A673 (cell line): ENCODE measurements around the gene DVL3. TPM values are rescaled to one million over a fixed set of nuclear protein-coding genes. Genes with fewer than 3 reads are reported as not detected.

Source experiments
- BruUV-seq: library from RNA; stranded (reverse); fragments of 400-500 nt; replicated peaks from 2 replicates; lab custom pipeline; 2021; lab: Mats Ljungman, UMichigan
- CTCF ChIA-PET: fragments of 300-600 bp; sonication (Branson Sonifier 250); formaldehyde crosslinking; loops from one replicate; lab custom pipeline; 2022; ENCODE audit warnings: antibody characterized with exemption; lab: Charles Lee
- POLR2A ChIA-PET: fragments of 300-600 bp; sonication (Branson Sonifier 250); formaldehyde crosslinking; loops from one replicate; lab custom pipeline; 2022; ENCODE audit warnings: antibody characterized with exemption; ENCODE audit not compliant: low non-redundant PET; lab: Charles Lee
- DNase-seq: peaks from one replicate; pipeline ENCODE4 v3.0.0-alpha.2; 2015; ENCODE audit warnings: low spot score
- H3K27ac ChIP-seq: fragments of 200-600 bp; sonication (generic); 2 replicates; pipeline ENCODE4 v1.5.1; 2016; ENCODE audit warnings: mixed run types, low read depth, mild to moderate bottlenecking, mixed read lengths, antibody characterized with exemption, low read length; ENCODE audit not compliant: poor library complexity, severe bottlenecking
- H3K27me3 ChIP-seq: fragments of 200-600 bp; sonication (generic); replicated peaks from 2 replicates; pipeline ENCODE4 v1.6.1; 2017; ENCODE audit warnings: mixed run types, low read depth, mild to moderate bottlenecking, mixed read lengths, antibody characterized with exemption, low read length; ENCODE audit not compliant: insufficient read depth, poor library complexity
- H3K36me3 ChIP-seq: fragments of 200-600 bp; sonication (generic); 2 replicates; pipeline ENCODE4 v1.6.1; 2016; ENCODE audit warnings: mixed run types, mild to moderate bottlenecking, mixed read lengths, antibody characterized with exemption, low read length; ENCODE audit not compliant: insufficient read depth, poor library complexity, severe bottlenecking
- H3K4me1 ChIP-seq: fragments of 200-600 bp; sonication (generic); 2 replicates; pipeline ENCODE4 v1.6.1; 2017; ENCODE audit warnings: mixed run types, mild to moderate bottlenecking, mixed read lengths, antibody characterized with exemption, low read length; ENCODE audit not compliant: insufficient read depth, poor library complexity, severe bottlenecking
- H3K4me3 ChIP-seq: fragments of 200-600 bp; sonication (generic); 2 replicates; pipeline ENCODE4 v1.5.1; 2016; ENCODE audit warnings: low read depth, mixed run types, mild to moderate bottlenecking, mixed read lengths, low read length; ENCODE audit not compliant: poor library complexity, severe bottlenecking
- H3K9me3 ChIP-seq: fragments of 200-600 bp; sonication (generic); 2 replicates; pipeline ENCODE4 v1.6.1; 2016; ENCODE audit warnings: mixed run types, low read depth, mild to moderate bottlenecking, mixed read lengths, antibody characterized with exemption, low read length; ENCODE audit not compliant: poor library complexity, severe bottlenecking
- CTCF ChIP-seq: fragments of 300-800, 200-600 bp; sonication (generic); conservative IDR thresholded peaks from 2 replicates; pipeline ENCODE4 v1.5.1; 2017; ENCODE audit warnings: low read depth, mild to moderate bottlenecking, antibody characterized with exemption, low read length, moderate library complexity, mixed read lengths
- EZH2 ChIP-seq: fragments of 200-600 bp; sonication (generic); IDR thresholded peaks from 2 replicates; pipeline ENCODE4 v1.6.1; 2017; ENCODE audit warnings: borderline replicate concordance, low read depth, mild to moderate bottlenecking, mixed read lengths, antibody characterized with exemption, low read length; ENCODE audit not compliant: poor library complexity, severe bottlenecking
- intact Hi-C: fragments of 100-400 bp; cut with micrococcal nuclease; formaldehyde crosslinking; loops from one replicate; pipeline ENCODE4 v1.10.0; 2022; ENCODE audit not compliant: unreplicated experiment
- total RNA-seq: library from RNA; stranded (reverse); gene quantifications from 2 replicates; pipeline ENCODE4 v1.2.3, GENCODE V29; 2021

The DVL3 gene
- total RNA-seq, 1 experiment from 2014 or later = 82.6 TPM

- Histone ChIP-seq H3K27ac (no peak overlapping the region), H3K27me3 (peaks cover 15% of the 10 kb centered on the region), H3K4me3 (no peak overlapping the region), H3K4me1 (no peaks in the 10 kb centered on the region), H3K36me3 (no peaks in the 10 kb centered on the region), H3K9me3 (no peaks in the 10 kb centered on the region)
- ChIA-PET CTCF (interaction anchor here (0.7 kb wide), 1 partner anchor 31 kb away, joined by 3 read pairs; no protein-coding TSS in a partner anchor), POLR2A (no interaction called here)
- intact Hi-C loops = no loop called here
- BruUV-seq = no TSS peak
- no peak for DNase-seq
- TF ChIP-seq CTCF = no peak
- TF ChIP-seq EZH2 = no peak
Observed at GRCh38 chr3:184209146-184209923, 54.2 kb downstream of the DVL3 start.

GRCh38 chr3:184211297-184211696 lies 56.1 kb downstream of the DVL3 start:
- Histone ChIP-seq H3K27me3 (peaks cover 10% of the 10 kb centered on the region), H3K4me1 (no peaks in the 10 kb centered on the region), H3K9me3 (no peaks in the 10 kb centered on the region), H3K27ac (no peak overlapping the region), H3K4me3 (no peak overlapping the region), H3K36me3 (no peaks in the 10 kb centered on the region)
- no peak for DNase-seq
- ChIA-PET CTCF (no interaction called here), POLR2A (no interaction called here)
- intact Hi-C loops = no loop called here
- TF ChIP-seq CTCF = no peak
- no peak for TF ChIP-seq EZH2
- BruUV-seq = no TSS peak

GRCh38 chr3:184211718-184212117 lies 56.5 kb downstream of the DVL3 start:
- TF ChIP-seq EZH2 (no peak), CTCF (no peak)
- H3K4me1 ChIP-seq = no peaks in the 10 kb centered on the region
- H3K27me3 ChIP-seq = peaks cover 6% of the 10 kb centered on the region
- ChIA-PET CTCF (no interaction called here), POLR2A (no interaction called here)
- intact Hi-C loops = no loop called here
- no peaks in the 10 kb centered on the region for H3K9me3 ChIP-seq
- DNase-seq = no peak
- no peak overlapping the region for H3K4me3 ChIP-seq
- no TSS peak for BruUV-seq
- H3K27ac ChIP-seq = no peak overlapping the region
- no peaks in the 10 kb centered on the region for H3K36me3 ChIP-seq
